PFSK-1 (cell line): Measurements from ENCODE around the gene TMX1.

Experiments
- FOXP2 ChIP-seq: optimal IDR thresholded peaks from 2 replicates; pipeline ENCODE3; 2011; ENCODE audit warnings: borderline replicate concordance, control low read depth, inconsistent platforms; ENCODE audit not compliant: insufficient read depth; ENCODE audit errors: extremely low read length, extremely low read depth
- POLR2AphosphoS5 ChIP-seq: IDR thresholded peaks from 2 replicates; pipeline ENCODE4 v1.6.1; 2012; ENCODE audit warnings: low read depth, mild to moderate bottlenecking, control low read depth, low read length, moderate library complexity
- REST ChIP-seq, 2 experiments: IDR thresholded peaks; 2 replicates each; pipeline versions ENCODE4 v1.6.1 to v1.8.0; 2011 to 2012; ENCODE audit warnings: low read depth in 2 of 2, low read length in 2 of 2, control low read depth in 1 of 2, inconsistent platforms in 1 of 2, mild to moderate bottlenecking in 1 of 2, moderate library complexity in 1 of 2; ENCODE audit not compliant: insufficient read depth in 1 of 2
- SIN3A ChIP-seq: IDR thresholded peaks from 2 replicates; pipeline ENCODE4 v1.6.1; 2012; ENCODE audit warnings: mild to moderate bottlenecking, low read length, moderate library complexity, borderline replicate concordance; ENCODE audit not compliant: insufficient read depth
- TAF1 ChIP-seq: IDR thresholded peaks from 2 replicates; pipeline ENCODE4 v1.6.1; 2012; ENCODE audit warnings: low read length, control low read depth, borderline replicate concordance; ENCODE audit not compliant: insufficient read depth

Gene TMX1

GRCh38 chr14:51225751-51226150 is 14.3 kb upstream of the TMX1 start:
- TF ChIP-seq SIN3A (no peak), REST (IDR thresholded peaks at IDR 0.05; ENCODE audit: insufficient read depth in 1 of 2, low read depth in 2 of 2, low read length in 2 of 2) (no peak), FOXP2 (no peak), TAF1 (no peak), POLR2AphosphoS5 (no peak)

- no peak for TF ChIP-seq REST (IDR thresholded peaks at IDR 0.05; ENCODE audit: insufficient read depth in 1 of 2, low read depth in 2 of 2, low read length in 2 of 2)
- TF ChIP-seq TAF1 = no peak
- TF ChIP-seq FOXP2 = no peak
These were observed 11.7 kb upstream of the TMX1 start for GRCh38 chr14:51228391-51228790.

GRCh38 chr14:51228890-51229289 is 11.2 kb upstream of the TMX1 start:
- TF ChIP-seq REST (IDR thresholded peaks at IDR 0.05; ENCODE audit: insufficient read depth in 1 of 2, low read depth in 2 of 2, low read length in 2 of 2) (no peak), FOXP2 (no peak), POLR2AphosphoS5 (no peak), TAF1 (no peak), SIN3A (no peak)

- TF ChIP-seq REST (IDR thresholded peaks at IDR 0.05; ENCODE audit: insufficient read depth in 1 of 2, low read depth in 2 of 2, low read length in 2 of 2) (no peak), SIN3A (no peak), TAF1 (no peak), FOXP2 (no peak), POLR2AphosphoS5 (no peak)
These were observed 3.7 kb upstream of the TMX1 start for GRCh38 chr14:51236314-51236713.

GRCh38 chr14:51240804-51241380 is 845 bp downstream of the TMX1 start:
- no peak for TF ChIP-seq REST (IDR thresholded peaks at IDR 0.05; ENCODE audit: insufficient read depth in 1 of 2, low read depth in 2 of 2, low read length in 2 of 2)
- TF ChIP-seq POLR2AphosphoS5 = no peak
- TF ChIP-seq SIN3A = no peak
- no peak for TF ChIP-seq FOXP2
- no peak for TF ChIP-seq TAF1
